Body of pancreas (tissue), 4 donors: ENCODE results near the gene RFX5.

Experiments
- CTCF ChIP-seq, 7 experiments: fragments of 450-650 bp in 4 of 7; fragments of 200-600 bp in 3 of 7; sonication (generic) in 3 of 7; IDR thresholded peaks; one replicate each; pipeline ENCODE4 v1.5.1; 2016 to 2019; ENCODE audit warnings: antibody characterized with exemption in 7 of 7
- POLR2A ChIP-seq, 3 donors: fragments of 450-650 bp; IDR thresholded peaks; one replicate each; pipeline ENCODE4 v1.6.1; 2016; ENCODE audit warnings: antibody characterized with exemption in 3 of 3, mild to moderate bottlenecking in 2 of 3

DNA sequence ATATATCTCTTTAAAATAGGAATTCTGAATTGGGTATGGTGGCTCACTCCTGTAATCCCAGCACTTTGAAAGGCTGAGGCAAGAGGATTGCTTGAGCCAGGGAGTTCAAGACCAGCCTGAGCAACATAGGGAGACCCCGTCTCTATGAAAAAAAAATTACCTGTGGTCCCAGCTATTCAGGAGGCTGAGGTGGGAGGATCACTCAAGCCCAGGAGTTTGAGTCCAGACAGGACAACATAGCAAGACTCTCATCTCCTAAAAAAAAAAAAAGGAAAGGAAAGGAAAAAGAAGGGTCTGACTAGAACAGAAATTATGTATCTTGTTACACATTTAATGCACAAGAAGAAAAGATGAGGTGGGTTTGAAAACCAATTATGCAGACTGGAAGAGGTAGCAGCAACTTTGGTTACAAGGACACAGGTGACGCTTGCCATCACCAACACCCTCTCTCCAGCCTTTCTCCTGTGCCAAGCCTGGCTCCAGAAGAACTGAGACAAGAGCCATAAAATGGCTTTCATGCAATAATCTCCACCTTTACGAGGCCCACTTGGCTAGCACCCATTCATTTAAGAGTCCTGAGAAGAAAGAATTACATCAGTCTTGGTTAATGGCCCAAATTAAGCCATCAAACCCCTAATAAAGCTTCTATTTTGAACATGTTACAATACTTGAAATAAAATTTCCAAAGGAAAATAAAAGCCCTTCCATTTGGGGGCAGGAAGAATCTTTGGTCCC lies 30.3 kb upstream of the RFX5 start:
- TF ChIP-seq CTCF (IDR thresholded peaks at IDR 0.05) (no peak), POLR2A (IDR thresholded peaks at IDR 0.05) (no peak)
